Prostate gland (tissue), 2 donors: ENCODE measurements around the gene EPHB2.

Source experiments
- POLR2A ChIP-seq: fragments of 450-650 bp; IDR thresholded peaks from one replicate; pipeline ENCODE4 v1.6.1; 2016; ENCODE audit warnings: antibody characterized with exemption, mild to moderate bottlenecking
- TF ChIP-seq, protein P1 (sequence below), 4 experiments: fragments of 200-600 bp in 2 of 4; fragments of 450-650 bp in 2 of 4; sonication (generic) in 2 of 4; IDR thresholded peaks; 1 replicate in 3 of 4; 2 replicates in 1 of 4; pipeline ENCODE4 v1.5.1; 2016 to 2019; ENCODE audit warnings: antibody characterized with exemption in 4 of 4, mild to moderate bottlenecking in 2 of 4, moderate library complexity in 2 of 4

DNA sequence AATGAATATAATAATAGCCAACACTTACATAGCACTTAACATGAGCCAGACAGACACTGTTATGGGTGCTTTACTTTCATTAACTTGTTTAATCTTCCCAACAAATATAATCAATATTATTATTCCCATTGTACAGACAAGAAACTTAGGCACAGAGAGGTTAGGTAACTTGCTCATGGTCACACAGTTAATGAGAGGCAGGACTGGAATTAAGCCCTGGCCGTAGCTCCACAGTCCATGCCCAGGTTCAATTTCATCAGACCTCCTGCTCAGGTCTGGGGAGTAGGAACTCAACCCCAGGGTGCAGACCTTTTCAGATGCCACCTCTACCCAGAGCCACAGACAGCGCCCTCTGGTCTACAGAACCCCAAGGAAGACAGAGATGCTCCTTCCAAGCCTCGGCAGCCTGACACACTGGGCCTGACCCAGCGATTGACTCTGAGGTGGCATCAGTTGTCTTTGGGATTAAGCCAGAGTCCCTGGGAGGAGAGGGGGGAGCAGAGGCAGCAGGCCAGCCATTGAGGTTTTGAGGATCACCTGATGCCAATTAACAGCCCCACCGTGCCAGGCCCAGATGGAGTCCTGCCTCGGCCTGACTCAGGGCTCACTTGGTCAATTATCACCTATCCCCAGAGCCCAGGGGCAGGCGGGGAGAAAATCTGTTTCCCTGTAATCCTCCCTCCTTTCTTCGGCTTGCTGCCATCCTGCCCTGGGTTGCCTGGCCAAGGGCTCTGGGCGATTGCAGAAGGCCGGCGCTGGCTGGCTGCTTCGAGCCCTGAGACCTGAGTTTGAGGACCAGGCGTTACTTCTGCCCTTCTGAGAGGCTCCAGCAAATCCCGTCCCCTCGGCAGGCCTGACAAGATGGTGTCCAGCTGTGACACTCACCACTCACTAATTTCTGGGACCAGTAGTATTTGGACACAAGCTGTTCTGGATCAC is 145.3 kb downstream of the EPHB2 start:
- TF ChIP-seq, protein P1, sequence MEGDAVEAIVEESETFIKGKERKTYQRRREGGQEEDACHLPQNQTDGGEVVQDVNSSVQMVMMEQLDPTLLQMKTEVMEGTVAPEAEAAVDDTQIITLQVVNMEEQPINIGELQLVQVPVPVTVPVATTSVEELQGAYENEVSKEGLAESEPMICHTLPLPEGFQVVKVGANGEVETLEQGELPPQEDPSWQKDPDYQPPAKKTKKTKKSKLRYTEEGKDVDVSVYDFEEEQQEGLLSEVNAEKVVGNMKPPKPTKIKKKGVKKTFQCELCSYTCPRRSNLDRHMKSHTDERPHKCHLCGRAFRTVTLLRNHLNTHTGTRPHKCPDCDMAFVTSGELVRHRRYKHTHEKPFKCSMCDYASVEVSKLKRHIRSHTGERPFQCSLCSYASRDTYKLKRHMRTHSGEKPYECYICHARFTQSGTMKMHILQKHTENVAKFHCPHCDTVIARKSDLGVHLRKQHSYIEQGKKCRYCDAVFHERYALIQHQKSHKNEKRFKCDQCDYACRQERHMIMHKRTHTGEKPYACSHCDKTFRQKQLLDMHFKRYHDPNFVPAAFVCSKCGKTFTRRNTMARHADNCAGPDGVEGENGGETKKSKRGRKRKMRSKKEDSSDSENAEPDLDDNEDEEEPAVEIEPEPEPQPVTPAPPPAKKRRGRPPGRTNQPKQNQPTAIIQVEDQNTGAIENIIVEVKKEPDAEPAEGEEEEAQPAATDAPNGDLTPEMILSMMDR (IDR thresholded peaks at IDR 0.05) = no peak
- no peak for TF ChIP-seq POLR2A
